Ishikawa (cell line): ENCODE data around the gene THSD7A.

Experiments
- CEBPB ChIP-seq: IDR thresholded peaks from 2 replicates; pipeline ENCODE4 v1.6.1; 2012
- CREB1 ChIP-seq: IDR thresholded peaks from 2 replicates; pipeline ENCODE4 v1.6.1; 2012; ENCODE audit warnings: low read depth
- EGR1 ChIP-seq: IDR thresholded peaks from 2 replicates; pipeline ENCODE4 v1.6.1; 2012
- EP300 ChIP-seq: IDR thresholded peaks from 2 replicates; pipeline ENCODE4 v1.6.1; 2012; ENCODE audit warnings: borderline replicate concordance
- FOXM1 ChIP-seq: IDR thresholded peaks from 2 replicates; pipeline ENCODE4 v1.6.1; 2012; ENCODE audit warnings: low read depth, borderline replicate concordance
- MAX ChIP-seq: IDR thresholded peaks from 2 replicates; pipeline ENCODE4 v1.6.1; 2012
- NFIC ChIP-seq: IDR thresholded peaks from 2 replicates; pipeline ENCODE4 v1.6.1; 2012
- RAD21 ChIP-seq: IDR thresholded peaks from 2 replicates; pipeline ENCODE4 v1.6.1; 2012; ENCODE audit warnings: low read depth
- REST ChIP-seq: IDR thresholded peaks from 2 replicates; pipeline ENCODE4 v1.6.1; 2012; ENCODE audit warnings: low read depth, mild to moderate bottlenecking
- TAF1 ChIP-seq: IDR thresholded peaks from 2 replicates; pipeline ENCODE4 v1.6.1; 2012; ENCODE audit warnings: low read depth, mild to moderate bottlenecking
- TCF12 ChIP-seq: IDR thresholded peaks from 2 replicates; pipeline ENCODE4 v1.6.1; 2012; ENCODE audit warnings: low read depth
- TEAD4 ChIP-seq: IDR thresholded peaks from 2 replicates; pipeline ENCODE4 v1.6.1; 2012
- YY1 ChIP-seq: IDR thresholded peaks from 2 replicates; pipeline ENCODE4 v1.6.1; 2012; ENCODE audit warnings: low read depth
- ZBTB7A ChIP-seq: IDR thresholded peaks from 2 replicates; pipeline ENCODE4 v1.6.1; 2012; ENCODE audit warnings: low read depth
- TF ChIP-seq, protein P1 (sequence below): IDR thresholded peaks from 2 replicates; pipeline ENCODE4 v1.6.1; 2012

The THSD7A gene

GRCh38 chr7:11428877-11429581 is 403.0 kb downstream of the THSD7A start:
- TF ChIP-seq YY1, result no peak
- TF ChIP-seq CREB1, result no peak
- TF ChIP-seq RAD21, result no peak
- TF ChIP-seq TAF1, result no peak
- no peak for TF ChIP-seq REST
- TF ChIP-seq TEAD4, result no peak
- no peak for TF ChIP-seq TCF12
- no peak for TF ChIP-seq NFIC
- TF ChIP-seq FOXM1, result no peak
- TF ChIP-seq MAX, result no peak
- TF ChIP-seq CEBPB, result no peak
- TF ChIP-seq EP300, result no peak
- no peak for TF ChIP-seq ZBTB7A

- TF ChIP-seq RAD21 (peak; percentile 93), FOXM1 (no peak)
Observed at GRCh38 chr7:11427686-11428273, 404.2 kb downstream of the THSD7A start.

- TF ChIP-seq, protein P1, sequence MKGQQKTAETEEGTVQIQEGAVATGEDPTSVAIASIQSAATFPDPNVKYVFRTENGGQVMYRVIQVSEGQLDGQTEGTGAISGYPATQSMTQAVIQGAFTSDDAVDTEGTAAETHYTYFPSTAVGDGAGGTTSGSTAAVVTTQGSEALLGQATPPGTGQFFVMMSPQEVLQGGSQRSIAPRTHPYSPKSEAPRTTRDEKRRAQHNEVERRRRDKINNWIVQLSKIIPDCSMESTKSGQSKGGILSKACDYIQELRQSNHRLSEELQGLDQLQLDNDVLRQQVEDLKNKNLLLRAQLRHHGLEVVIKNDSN, result no peak
- TF ChIP-seq MAX, result no peak
- no peak for TF ChIP-seq TEAD4
- TF ChIP-seq TCF12, result no peak
- no peak for TF ChIP-seq REST
- no peak for TF ChIP-seq ZBTB7A
- TF ChIP-seq YY1, result no peak
- TF ChIP-seq EP300, result no peak
- TF ChIP-seq FOXM1, result no peak
- TF ChIP-seq CREB1, result no peak
- no peak for TF ChIP-seq CEBPB
- no peak for TF ChIP-seq EGR1
- no peak for TF ChIP-seq NFIC
- no peak for TF ChIP-seq RAD21
- TF ChIP-seq TAF1, result no peak
Observed at GRCh38 chr7:11424006-11424405, 408.0 kb downstream of the THSD7A start.

GRCh38 chr7:11420049-11420448 is 411.9 kb downstream of the THSD7A start:
- TF ChIP-seq CEBPB (no peak), MAX (no peak), ZBTB7A (no peak), YY1 (no peak), TCF12 (no peak), TEAD4 (no peak), REST (no peak), NFIC (no peak), RAD21 (no peak), CREB1 (no peak), EGR1 (no peak), FOXM1 (no peak), EP300 (no peak), TAF1 (no peak)
- TF ChIP-seq, protein P1, result no peak
